ENCODE measurements around the gene UGCG. TPM values are rescaled to one million over a fixed set of nuclear protein-coding genes. Genes with fewer than 3 reads are reported as not detected.

The UGCG gene
- polyA plus RNA-seq, 2 of the 4 experiments (the other 2 are of a cell fraction): 11.6 to 25.9 TPM

DNA sequence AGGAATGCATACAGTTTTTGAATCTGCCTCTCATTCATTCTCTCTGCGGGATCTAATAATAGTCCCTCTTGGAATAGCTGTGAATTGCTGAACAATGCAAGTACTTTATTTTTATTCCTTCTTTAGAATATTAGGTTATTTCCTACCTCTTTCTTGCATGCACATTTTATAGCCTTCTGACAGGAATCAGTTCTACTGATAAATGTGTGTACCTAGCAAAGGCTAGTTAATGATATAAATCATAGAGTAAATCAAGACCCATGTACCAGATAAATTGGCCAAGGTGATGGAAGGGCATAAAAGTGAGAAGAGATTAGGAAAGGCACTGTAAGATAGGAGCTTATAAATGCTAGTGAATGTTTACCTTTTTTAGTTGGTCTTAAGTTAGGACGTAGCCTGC, 19.2 kb upstream of the UGCG start (continued):
- TF ChIP-seq, protein P1, sequence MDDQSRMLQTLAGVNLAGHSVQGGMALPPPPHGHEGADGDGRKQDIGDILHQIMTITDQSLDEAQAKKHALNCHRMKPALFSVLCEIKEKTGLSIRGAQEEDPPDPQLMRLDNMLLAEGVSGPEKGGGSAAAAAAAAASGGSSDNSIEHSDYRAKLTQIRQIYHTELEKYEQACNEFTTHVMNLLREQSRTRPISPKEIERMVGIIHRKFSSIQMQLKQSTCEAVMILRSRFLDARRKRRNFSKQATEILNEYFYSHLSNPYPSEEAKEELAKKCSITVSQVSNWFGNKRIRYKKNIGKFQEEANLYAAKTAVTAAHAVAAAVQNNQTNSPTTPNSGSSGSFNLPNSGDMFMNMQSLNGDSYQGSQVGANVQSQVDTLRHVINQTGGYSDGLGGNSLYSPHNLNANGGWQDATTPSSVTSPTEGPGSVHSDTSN (IDR thresholded peaks at IDR 0.05): no peak
- TF ChIP-seq CHD4 (IDR thresholded peaks at IDR 0.05; ENCODE audit: borderline replicate concordance) (no peak), ZFP36 (IDR thresholded peaks at IDR 0.05; ENCODE audit: borderline replicate concordance, partially characterized antibody) (no peak), JUN (IDR thresholded peaks at IDR 0.05) (no peak), ZC3H11A (IDR thresholded peaks at IDR 0.05) (no peak), HEYL (CRISPR knock-in tag; IDR thresholded peaks at IDR 0.05) (no peak)
- TF ChIP-seq, protein P2, sequence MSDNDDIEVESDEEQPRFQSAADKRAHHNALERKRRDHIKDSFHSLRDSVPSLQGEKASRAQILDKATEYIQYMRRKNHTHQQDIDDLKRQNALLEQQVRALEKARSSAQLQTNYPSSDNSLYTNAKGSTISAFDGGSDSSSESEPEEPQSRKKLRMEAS (IDR thresholded peaks at IDR 0.05): no peak

DNA sequence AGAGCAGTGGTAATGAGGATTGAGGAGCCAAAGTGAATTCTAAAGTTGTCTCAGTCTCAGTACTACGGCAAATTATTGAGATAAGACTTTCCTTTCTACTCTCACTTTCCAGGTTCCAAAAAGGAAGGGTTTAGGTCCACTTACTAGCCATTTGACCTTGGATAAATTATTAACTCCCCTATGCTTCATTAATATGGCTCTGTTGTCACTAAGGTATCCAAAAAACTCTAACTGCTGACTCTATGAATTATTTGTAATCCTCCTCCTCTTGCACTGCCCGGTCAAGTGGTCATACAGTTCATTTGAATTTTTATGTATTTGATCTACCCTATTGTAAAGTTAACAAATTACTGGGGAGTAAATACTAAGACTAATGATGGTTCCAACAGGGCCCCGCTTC, 17.7 kb upstream of the UGCG start:
- FAIRE-seq: no peak
- no peak for ATAC-seq
- WGBS (ENCODE audit: missing lambda C conversion rate): 95% methylated on average over 3 of the region's 3 CpGs
- Histone ChIP-seq H3K4me2 (no peak overlapping the region), H3K4me1 (no peaks in the 10 kb centered on the region), H3K27ac (no peak overlapping the region), H3K9me3 (0 out of 3 replicates have a peak, but pooled peaks cover 7% of the 10 kb centered on the region), H3K4me3 (no peak overlapping the region)
- no peak for TF ChIP-seq CEBPB (IDR thresholded peaks at IDR 0.05)
- ChIA-PET CTCF (no interaction called here), POLR2A (no interaction called here)
- DNase-seq (ENCODE audit: low read depth in 1 of 2, low spot score in 1 of 2): no peak

DNA sequence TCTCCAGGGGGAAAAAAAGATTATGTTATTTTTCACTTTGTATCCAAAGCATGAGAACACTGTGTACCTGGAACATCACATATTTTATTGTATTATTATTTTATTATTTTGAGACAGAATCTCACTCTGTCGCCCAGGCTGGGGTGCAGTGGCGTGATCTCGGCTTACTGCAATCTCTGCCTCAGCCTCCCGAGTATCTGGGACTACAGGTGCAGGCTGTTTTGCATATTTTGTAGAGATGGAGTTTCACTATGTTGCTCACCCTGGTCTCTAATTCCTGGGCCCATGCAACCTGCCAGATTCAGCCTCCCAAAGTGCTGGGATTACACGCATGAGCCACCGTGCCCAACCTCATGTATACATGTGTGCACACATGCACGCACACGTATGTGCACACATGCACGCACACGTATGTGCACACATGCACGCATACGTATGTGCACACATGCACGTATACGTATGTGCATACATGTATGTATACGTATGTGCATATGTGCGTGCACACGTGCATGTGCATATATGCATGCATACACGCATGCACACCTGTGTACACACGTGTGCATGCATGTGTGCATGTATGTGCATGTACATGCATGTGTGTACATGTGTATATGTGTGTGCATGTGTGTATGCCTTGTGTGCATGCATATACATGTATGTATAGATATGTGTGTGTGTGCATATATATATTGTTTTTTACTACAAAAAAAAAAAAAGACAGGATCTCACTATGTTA, 9.5 kb upstream of the UGCG start:
- ATAC-seq: no peak
- 89% methylated on average over 19 of the region's 19 CpGs for WGBS (ENCODE audit: missing lambda C conversion rate)
- H3K9me3 ChIP-seq: no peaks in the 10 kb centered on the region
- no peak overlapping the region for H3K4me2 ChIP-seq
- no peak overlapping the region for H3K27ac ChIP-seq
- H3K4me3 ChIP-seq: no peak overlapping the region
- DNase-seq (ENCODE audit: low read depth in 1 of 2, low spot score in 1 of 2): no peak
- TF ChIP-seq TFCP2L1 (CRISPR knock-in tag; IDR thresholded peaks at IDR 0.05) (no peak), RNF2 (IDR thresholded peaks at IDR 0.05; ENCODE audit: borderline replicate concordance, low read depth) (no peak), POLR2A (IDR thresholded peaks at IDR 0.05; ENCODE audit: low read length) (no peak; the same call in 1 of the 2 replicates), HDAC2 (IDR thresholded peaks at IDR 0.05) (no peak), EHF (CRISPR knock-in tag; IDR thresholded peaks at IDR 0.05) (no peak), CEBPB (IDR thresholded peaks at IDR 0.05) (no peak)
- TF ChIP-seq, protein P3, sequence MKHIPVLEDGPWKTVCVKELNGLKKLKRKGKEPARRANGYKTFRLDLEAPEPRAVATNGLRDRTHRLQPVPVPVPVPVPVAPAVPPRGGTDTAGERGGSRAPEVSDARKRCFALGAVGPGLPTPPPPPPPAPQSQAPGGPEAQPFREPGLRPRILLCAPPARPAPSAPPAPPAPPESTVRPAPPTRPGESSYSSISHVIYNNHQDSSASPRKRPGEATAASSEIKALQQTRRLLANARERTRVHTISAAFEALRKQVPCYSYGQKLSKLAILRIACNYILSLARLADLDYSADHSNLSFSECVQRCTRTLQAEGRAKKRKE (CRISPR knock-in tag; IDR thresholded peaks at IDR 0.05; ENCODE audit: low read depth): no peak
- TF ChIP-seq, protein P4, sequence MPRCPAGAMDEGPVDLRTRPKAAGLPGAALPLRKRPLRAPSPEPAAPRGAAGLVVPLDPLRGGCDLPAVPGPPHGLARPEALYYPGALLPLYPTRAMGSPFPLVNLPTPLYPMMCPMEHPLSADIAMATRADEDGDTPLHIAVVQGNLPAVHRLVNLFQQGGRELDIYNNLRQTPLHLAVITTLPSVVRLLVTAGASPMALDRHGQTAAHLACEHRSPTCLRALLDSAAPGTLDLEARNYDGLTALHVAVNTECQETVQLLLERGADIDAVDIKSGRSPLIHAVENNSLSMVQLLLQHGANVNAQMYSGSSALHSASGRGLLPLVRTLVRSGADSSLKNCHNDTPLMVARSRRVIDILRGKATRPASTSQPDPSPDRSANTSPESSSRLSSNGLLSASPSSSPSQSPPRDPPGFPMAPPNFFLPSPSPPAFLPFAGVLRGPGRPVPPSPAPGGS (IDR thresholded peaks at IDR 0.05): no peak
- TF ChIP-seq, protein P5, sequence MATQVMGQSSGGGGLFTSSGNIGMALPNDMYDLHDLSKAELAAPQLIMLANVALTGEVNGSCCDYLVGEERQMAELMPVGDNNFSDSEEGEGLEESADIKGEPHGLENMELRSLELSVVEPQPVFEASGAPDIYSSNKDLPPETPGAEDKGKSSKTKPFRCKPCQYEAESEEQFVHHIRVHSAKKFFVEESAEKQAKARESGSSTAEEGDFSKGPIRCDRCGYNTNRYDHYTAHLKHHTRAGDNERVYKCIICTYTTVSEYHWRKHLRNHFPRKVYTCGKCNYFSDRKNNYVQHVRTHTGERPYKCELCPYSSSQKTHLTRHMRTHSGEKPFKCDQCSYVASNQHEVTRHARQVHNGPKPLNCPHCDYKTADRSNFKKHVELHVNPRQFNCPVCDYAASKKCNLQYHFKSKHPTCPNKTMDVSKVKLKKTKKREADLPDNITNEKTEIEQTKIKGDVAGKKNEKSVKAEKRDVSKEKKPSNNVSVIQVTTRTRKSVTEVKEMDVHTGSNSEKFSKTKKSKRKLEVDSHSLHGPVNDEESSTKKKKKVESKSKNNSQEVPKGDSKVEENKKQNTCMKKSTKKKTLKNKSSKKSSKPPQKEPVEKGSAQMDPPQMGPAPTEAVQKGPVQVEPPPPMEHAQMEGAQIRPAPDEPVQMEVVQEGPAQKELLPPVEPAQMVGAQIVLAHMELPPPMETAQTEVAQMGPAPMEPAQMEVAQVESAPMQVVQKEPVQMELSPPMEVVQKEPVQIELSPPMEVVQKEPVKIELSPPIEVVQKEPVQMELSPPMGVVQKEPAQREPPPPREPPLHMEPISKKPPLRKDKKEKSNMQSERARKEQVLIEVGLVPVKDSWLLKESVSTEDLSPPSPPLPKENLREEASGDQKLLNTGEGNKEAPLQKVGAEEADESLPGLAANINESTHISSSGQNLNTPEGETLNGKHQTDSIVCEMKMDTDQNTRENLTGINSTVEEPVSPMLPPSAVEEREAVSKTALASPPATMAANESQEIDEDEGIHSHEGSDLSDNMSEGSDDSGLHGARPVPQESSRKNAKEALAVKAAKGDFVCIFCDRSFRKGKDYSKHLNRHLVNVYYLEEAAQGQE (IDR thresholded peaks at IDR 0.05): no peak
- peaks cover 23% of the 10 kb centered on the region for H3K4me1 ChIP-seq
- CTCF ChIA-PET: interaction anchor here (0.6 kb wide), 1 partner anchor 99 kb away, joined by 4 read pairs; no protein-coding TSS in a partner anchor
- POLR2A ChIA-PET: interaction anchor here (1.7 kb wide), 1 partner anchor 9 kb away, joined by 5 read pairs; the partner anchor contains the start of gene UGCG
- FAIRE-seq: no peak
